GM18499 (cell line): Measurements from ENCODE around the gene ARHGAP23.

ENCODE experiments used
- ATAC-seq: cut with Tn5 transposase; IDR thresholded peaks from one replicate; pipeline ENCODE4 v1.9.1; 2021; ENCODE audit warnings: moderate number of reproducible peaks; ENCODE audit not compliant: insufficient read depth, unreplicated experiment

Gene ARHGAP23

DNA sequence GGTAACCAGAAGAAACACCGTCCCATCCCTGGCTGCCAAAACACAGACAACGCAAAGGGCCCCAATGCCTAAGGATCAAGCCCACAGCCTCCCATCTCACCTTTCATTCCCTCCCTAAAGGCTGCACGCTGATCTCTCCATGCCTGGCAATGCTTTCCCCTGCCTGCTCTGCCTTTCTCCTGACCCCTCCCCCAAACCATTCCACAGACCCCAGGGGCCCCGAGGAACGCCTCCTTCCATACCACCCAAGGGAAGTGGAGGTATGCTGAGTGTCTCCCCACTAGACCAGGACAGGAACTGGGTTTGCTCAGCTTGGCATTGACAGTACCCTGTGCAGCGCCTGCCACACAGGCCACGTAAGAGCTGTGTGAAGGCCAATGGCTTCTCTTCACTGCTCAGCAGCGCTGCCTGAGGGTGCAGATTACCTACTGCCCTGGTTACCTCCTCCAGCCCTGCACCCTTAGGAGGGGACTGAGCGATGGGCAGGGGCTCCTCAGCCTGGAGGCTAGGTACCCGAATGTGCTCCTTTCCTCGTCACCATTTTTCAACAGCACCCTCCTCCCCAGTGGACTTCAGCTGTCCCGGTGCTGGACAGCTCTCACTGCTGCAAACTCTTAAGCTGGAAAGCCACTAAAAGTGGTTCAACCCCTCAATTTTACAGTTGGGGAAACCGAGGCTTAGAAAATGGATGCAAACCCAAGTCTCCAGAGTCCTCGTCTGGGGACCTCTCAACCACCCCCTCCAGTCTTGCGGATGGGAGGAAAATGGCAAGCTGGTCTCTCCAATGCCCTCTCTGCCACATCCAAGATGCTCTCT lies 132.4 kb downstream of the ARHGAP23 start:
- ATAC-seq: no peak

- ATAC-seq: no peak
These were observed 133.4 kb downstream of the ARHGAP23 start for GRCh38 chr17:38561416-38562214.
